ENCODE data around the gene SLC34A1. TPM values are rescaled to one million over a fixed set of nuclear protein-coding genes. Genes with fewer than 3 reads are reported as not detected.

SLC34A1 gene
- polyA plus RNA-seq, 4 donors, result 3.4 to 223 (median 131) TPM

- DNase-seq (ENCODE audit: low read depth in 4 of 4, low spot score in 3 of 4), result no peak
These were observed 59.1 kb downstream of the SLC34A1 start for GRCh38 chr5:177443144-177443983.

DNA sequence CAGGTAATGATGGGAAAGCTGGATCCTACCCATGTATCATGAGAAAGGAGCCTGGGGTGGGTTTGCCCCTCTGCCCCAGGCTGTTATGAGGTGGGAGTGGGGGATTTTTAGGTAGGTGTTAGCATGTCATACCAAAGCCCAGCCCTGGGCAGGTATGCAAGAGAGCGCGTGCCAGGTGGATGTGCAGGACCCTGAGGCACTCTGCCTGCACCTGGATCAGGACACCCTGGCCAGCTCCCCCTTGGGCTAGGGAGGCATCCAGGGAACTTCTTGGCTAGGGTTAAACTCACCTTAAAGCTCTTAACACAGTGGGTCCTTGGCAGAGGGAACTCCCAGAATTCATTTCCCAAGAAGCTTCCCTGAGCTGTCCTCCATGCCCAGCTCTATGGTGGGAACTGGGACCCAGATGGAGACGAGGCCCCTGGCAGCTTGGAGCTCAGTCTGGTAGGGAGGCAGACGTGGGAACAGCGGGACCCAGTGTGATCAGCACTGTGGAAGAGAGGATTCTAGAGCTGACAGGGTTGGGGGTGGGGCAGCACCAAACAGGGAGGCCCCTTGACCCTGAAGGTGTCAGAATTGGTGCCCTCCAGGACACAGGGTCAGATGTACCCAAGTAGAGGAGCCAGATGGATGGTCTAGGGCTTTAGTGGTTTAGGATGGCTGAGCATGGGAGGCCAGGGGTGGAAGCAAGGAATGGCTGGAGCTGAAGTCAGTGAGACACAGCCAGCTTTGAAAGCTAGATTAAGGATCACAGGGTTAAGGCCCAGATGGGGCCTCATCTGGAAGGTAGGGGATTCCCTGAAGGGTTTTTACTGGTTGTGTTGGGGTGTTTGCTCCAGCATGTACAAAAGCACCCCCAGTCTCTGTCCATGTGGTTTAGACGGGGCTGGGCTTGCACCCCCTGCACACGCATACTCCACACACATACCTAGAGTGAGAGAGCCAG, 60.1 kb downstream of the SLC34A1 start:
- no peak for DNase-seq (ENCODE audit: low read depth in 4 of 4, low spot score in 3 of 4)

DNA sequence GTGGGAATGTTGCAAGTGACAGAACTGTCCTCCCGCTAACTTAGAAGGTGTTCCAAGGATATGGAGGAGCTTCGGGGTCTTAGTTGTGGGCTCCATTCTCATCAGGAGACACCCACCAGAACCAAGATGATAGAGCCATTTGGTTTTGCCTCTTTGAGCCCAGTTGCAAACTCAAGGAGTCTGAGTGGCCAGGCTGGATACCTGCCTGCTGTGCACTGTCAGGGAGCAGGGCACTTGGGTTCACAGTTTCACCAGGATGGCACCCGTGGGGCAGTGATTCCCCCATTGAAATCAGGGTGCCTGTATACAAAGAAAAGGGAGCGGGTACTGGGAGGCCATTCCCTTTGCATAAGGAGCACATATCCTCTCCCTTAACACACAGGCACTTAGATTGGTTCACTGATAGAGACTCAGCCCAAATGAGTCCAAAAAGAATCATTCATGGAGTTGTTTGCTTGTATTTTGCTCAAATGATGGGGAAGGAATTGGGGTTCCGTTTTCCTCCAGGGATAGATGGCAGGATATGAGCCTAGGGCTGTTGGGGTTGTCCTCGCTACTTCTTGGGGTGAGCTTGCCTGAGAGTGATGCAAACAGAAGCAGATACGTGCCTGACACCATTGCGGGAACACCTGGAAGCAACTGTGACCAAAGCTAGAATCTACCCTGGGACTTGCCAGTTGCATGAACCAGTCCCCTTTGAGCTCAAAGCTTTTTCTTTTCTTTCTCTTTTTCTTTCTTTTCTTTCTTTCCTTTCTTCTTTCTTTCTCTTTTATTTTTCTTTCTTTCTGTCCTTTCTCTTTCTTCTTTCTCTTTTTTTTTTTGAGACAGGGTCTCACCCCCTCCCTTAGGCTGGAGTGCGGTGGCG, 61.0 kb downstream of the SLC34A1 start:
- DNase-seq (ENCODE audit: low read depth in 4 of 4, low spot score in 3 of 4), result no peak

DNA sequence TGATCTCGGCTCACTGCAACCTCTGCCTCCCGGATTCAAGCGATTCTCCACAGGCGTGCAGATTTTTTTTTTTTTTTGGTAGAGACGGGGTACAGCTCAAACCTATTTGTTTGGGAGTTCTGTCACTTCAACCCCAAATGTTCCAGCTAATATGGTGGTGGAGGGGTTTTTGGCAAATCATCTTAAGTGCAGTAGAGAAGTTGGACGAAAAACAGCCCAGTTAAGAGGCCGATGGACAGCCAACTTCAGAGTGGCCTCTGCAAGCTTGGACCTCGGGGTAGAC, 61.6 kb downstream of the SLC34A1 start:
- no peak for DNase-seq (ENCODE audit: low read depth in 4 of 4, low spot score in 3 of 4)

DNA sequence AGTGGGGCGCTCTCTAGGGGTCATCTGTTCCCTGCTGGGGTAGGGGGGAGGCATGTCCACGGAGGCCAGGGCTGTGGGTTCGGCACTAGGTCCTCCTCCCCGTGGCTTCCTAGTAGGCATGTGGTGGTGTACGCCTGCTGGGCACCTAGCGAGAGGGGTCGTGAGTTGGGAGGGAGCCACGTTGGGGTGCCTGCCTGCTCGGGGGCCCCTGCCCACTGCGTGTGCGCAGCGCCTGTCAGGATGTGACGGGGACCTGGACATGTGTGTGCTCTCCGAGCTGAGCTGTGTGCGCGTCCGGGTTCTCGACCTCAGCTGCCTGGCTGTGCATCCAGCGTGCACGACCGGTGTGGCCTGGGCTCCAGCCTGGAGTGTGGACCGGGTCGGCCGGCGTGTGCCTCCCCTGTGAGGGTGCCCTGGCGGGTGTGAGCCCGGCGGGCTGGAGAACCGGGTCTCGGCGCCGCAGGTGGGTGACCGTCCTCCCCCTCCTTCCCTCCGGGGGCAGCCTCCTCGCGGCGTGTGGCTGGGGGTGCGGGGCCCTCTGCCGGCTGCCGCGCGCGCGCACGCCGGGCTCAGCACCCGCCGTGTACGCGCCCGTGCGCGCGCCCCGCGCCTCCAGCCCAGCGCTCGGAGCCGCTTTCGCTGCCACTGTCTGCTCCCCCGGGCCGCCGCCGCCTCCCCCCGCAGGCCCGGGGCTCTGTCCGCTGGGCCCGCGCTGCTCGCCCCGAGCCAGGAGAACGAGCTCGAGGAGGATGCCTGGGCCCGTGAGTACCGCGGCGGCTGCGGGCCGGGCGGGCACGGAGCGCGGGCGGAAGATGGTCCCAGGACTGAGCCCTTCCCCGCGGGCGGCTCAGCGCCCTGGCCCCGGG, 62.2 kb downstream of the SLC34A1 start, which contains the start of gene PRR7:
Gene PRR7, plus strand, starts transcription at position 615 of the 866 bp plus-strand sequence. CDS start 8,254 bp downstream, outside the sequence.
- peak in 1 of 4 donors; percentile 25 for DNase-seq (ENCODE audit: low read depth in 4 of 4, low spot score in 3 of 4)

DNA sequence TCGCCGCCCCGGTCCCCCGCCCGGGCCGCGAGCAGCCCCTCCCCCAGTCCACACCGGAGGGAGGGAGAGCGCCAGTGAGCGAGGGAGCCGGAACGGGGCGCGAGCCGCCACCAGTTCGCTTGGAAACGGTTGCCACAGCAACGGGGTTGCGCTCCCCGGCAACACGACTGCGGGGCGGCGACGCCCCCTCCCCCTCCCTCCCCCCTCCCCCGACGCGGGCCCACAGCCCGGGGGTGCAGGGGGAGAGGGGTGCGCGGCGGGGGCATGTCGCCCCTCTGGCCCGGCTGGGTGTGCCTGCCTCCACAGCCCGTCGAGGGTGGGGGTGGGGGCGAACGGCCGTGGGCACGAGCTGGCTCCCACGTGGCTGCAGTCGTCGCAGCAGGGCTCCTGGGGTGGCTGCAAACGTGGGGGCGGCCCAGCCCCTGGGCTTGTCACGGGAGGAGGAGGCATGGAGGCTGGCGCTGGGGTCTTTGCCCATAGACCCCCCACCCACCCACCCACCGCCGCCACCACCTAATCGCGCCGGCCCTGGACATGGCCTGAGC, 62.9 kb downstream of the SLC34A1 start:
- no peak for DNase-seq (ENCODE audit: low read depth in 4 of 4, low spot score in 3 of 4)

GRCh38 chr5:177447611-177448243, 63.5 kb downstream of the SLC34A1 start:
- DNase-seq (ENCODE audit: low read depth in 4 of 4, low spot score in 3 of 4), result no peak

Other genes with a start within 250 kb of the SLC34A1 start
- gene RAB24, start 80.7 kb upstream of the SLC34A1 start, polyA plus RNA-seq (ENCODE audit: insufficient read length in 4 of 4), result 10 to 100 TPM; 21.9 to 44.8 (median 25.5) TPM
- 100 to 1,000 TPM in 3 of 4 donors, 10 to 100 TPM in 1; 89.7 to 141 (median 120) TPM for gene PRELID1, start 80.6 kb upstream of the SLC34A1 start, polyA plus RNA-seq (ENCODE audit: insufficient read length in 4 of 4)
- 10 to 100 TPM; 10.9 to 24.6 (median 16.3) TPM for gene MXD3, start 72.5 kb upstream of the SLC34A1 start, polyA plus RNA-seq (ENCODE audit: insufficient read length in 4 of 4)
- gene LMAN2, start 32.8 kb upstream of the SLC34A1 start, polyA plus RNA-seq (ENCODE audit: insufficient read length in 4 of 4), result 100 to 1,000 TPM in 3 of 4 donors, 10 to 100 TPM in 1; 94.0 to 135 (median 130) TPM
- 10 to 100 TPM in 3 of 4 donors, 1 to 10 TPM in 1; 5.7 to 19.3 (median 13.9) TPM for gene RGS14, start 26.5 kb upstream of the SLC34A1 start, polyA plus RNA-seq (ENCODE audit: insufficient read length in 4 of 4)
- gene PFN3, start 16.2 kb downstream of the SLC34A1 start, polyA plus RNA-seq (ENCODE audit: insufficient read length in 4 of 4), result 1 to 10 TPM in 2 of 4 donors, under 1 TPM in 1, not detected in 1; 0.26 to 2.6 (median 1.5) TPM
- gene F12, start 25.1 kb downstream of the SLC34A1 start, polyA plus RNA-seq (ENCODE audit: insufficient read length in 4 of 4), result 10 to 100 TPM in 1 of 4 donors, 1 to 10 TPM in 2, under 1 TPM in 1; 0.91 to 13.4 (median 5.8) TPM
- gene GRK6, start 42.2 kb downstream of the SLC34A1 start, polyA plus RNA-seq (ENCODE audit: insufficient read length in 4 of 4), result 10 to 100 TPM; 22.2 to 29.0 (median 24.6) TPM
- 1 to 10 TPM in 2 of 4 donors, under 1 TPM in 2; 0.76 to 2.4 (median 0.99) TPM for gene PRR7, start 62.4 kb downstream of the SLC34A1 start, polyA plus RNA-seq (ENCODE audit: insufficient read length in 4 of 4)
- 100 to 1,000 TPM; 180 to 210 (median 185) TPM for gene DBN1, start 89.2 kb downstream of the SLC34A1 start, polyA plus RNA-seq (ENCODE audit: insufficient read length in 4 of 4)
- 100 to 1,000 TPM in 2 of 4 donors, 10 to 100 TPM in 2; 73.6 to 157 (median 121) TPM for gene PDLIM7, start 113.2 kb downstream of the SLC34A1 start, polyA plus RNA-seq (ENCODE audit: insufficient read length in 4 of 4)
- 1 to 10 TPM; 3.9 to 7.1 (median 4.3) TPM for gene DOK3, start 125.4 kb downstream of the SLC34A1 start, polyA plus RNA-seq (ENCODE audit: insufficient read length in 4 of 4)
- gene DDX41, start 132.5 kb downstream of the SLC34A1 start, polyA plus RNA-seq (ENCODE audit: insufficient read length in 4 of 4), result 100 to 1,000 TPM in 1 of 4 donors, 10 to 100 TPM in 3; 67.0 to 105 (median 88.9) TPM
- gene FAM193B, start 170.1 kb downstream of the SLC34A1 start, polyA plus RNA-seq (ENCODE audit: insufficient read length in 4 of 4), result 100 to 1,000 TPM in 1 of 4 donors, 10 to 100 TPM in 3; 59.7 to 127 (median 73.9) TPM
- 100 to 1,000 TPM; 147 to 156 (median 154) TPM for gene TMED9, start 207.8 kb downstream of the SLC34A1 start, polyA plus RNA-seq (ENCODE audit: insufficient read length in 4 of 4)
- gene B4GALT7, start 215.7 kb downstream of the SLC34A1 start, polyA plus RNA-seq (ENCODE audit: insufficient read length in 4 of 4), result 10 to 100 TPM; 18.6 to 29.0 (median 22.1) TPM

Data from left renal pelvis (tissue), 4 donors.